Measurements from ENCODE around the gene BICRA. TPM values are rescaled to one million over a fixed set of nuclear protein-coding genes. Genes with fewer than 3 reads are reported as not detected.
"Not testable (repeated sequence)": the region's sequence is repeated elsewhere in the genome, so short reads cannot be mapped to it uniquely, and the experiment has no call there.

The BICRA gene
- total and polyA plus RNA-seq, 8 donors = 13.8 to 18.8 (median 15.5) TPM

DNA sequence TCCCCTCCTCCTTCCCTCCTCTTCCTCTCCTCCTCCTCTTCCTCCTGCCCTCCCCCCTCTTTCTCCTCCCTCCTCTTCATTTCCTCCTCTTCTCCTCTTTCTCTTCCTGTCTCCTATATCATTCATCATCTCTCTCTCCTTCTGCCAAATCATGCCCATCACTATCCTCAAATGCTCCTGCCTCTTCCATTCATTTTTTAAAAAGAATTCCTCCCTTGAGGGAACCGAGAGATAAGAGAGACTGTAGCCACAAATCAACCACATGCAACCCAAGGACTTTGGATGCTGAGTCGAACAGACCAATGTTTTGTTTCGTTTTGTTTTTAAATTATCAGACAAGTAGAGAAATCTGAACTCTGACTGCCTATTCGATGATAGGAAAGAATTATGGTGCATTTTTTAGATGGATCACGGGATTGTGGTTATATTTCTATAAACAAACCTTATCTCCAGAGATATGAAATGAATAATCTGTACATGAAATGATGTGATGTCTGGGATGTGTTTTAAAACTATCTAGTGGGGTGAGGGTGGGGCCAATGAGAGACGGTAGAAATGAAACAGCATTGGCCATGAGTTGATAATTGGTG lies 26.5 kb upstream of the BICRA start:
- H3K4me1 ChIP-seq = no peaks in the 10 kb centered on the region
- H3K4me3 ChIP-seq = no peak overlapping the region
- intact Hi-C loops (cut with DNase I) = no loop called here
- TF ChIP-seq, protein P1, sequence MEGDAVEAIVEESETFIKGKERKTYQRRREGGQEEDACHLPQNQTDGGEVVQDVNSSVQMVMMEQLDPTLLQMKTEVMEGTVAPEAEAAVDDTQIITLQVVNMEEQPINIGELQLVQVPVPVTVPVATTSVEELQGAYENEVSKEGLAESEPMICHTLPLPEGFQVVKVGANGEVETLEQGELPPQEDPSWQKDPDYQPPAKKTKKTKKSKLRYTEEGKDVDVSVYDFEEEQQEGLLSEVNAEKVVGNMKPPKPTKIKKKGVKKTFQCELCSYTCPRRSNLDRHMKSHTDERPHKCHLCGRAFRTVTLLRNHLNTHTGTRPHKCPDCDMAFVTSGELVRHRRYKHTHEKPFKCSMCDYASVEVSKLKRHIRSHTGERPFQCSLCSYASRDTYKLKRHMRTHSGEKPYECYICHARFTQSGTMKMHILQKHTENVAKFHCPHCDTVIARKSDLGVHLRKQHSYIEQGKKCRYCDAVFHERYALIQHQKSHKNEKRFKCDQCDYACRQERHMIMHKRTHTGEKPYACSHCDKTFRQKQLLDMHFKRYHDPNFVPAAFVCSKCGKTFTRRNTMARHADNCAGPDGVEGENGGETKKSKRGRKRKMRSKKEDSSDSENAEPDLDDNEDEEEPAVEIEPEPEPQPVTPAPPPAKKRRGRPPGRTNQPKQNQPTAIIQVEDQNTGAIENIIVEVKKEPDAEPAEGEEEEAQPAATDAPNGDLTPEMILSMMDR (IDR thresholded peaks at IDR 0.05) = no peak
- peak; percentile 20 for ATAC-seq
- H3K27me3 ChIP-seq = no peaks in the 10 kb centered on the region
- H3K9me3 ChIP-seq = peaks cover 0 to 11% of the 10 kb centered on the region in 2 donors
- no peak overlapping the region for H3K27ac ChIP-seq
- H3K36me3 ChIP-seq = no peaks in the 10 kb centered on the region
- DNase-seq = no peak

- peaks cover 0 to 11% of the 10 kb centered on the region in 2 donors for H3K9me3 ChIP-seq
- intact Hi-C loops (cut with DNase I); H3K27me3 ChIP-seq; H3K36me3 ChIP-seq; H3K4me3 ChIP-seq; ATAC-seq; DNase-seq; H3K27ac ChIP-seq; H3K4me1 ChIP-seq: not testable (repeated sequence)
Measured at GRCh38 chr19:47583161-47583560, 25.8 kb upstream of the BICRA start.

DNA sequence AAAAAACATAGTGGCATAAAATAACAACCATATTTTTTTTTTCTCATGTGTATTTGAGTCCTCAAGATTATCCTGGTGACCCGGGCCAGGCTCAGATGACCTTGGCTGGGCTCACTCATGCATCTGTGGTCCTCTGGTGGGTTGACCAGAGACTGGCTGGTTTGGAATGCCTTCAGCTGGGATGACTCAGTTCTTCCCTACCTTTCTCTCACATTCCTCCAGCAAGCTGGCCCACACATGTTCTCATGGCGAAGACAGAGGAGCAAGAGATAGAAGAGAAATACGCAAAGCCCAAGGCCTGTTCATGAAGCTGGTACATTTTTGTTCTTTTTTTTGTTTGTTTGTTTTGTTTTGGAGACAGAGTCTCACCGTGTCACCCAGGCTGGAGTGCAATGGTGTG lies 21.6 kb upstream of the BICRA start:
- Histone ChIP-seq H3K36me3 (no peaks in the 10 kb centered on the region), H3K9me3 (peaks cover 0 to 11% of the 10 kb centered on the region in 2 donors), H3K4me1 (no peaks in the 10 kb centered on the region), H3K4me3 (no peak overlapping the region), H3K27ac (no peak overlapping the region), H3K27me3 (no peaks in the 10 kb centered on the region)
- no peak for DNase-seq
- TF ChIP-seq, protein P1 (IDR thresholded peaks at IDR 0.05) = no peak
- ATAC-seq = no peak
- intact Hi-C loops (cut with DNase I) = no loop called here

DNA sequence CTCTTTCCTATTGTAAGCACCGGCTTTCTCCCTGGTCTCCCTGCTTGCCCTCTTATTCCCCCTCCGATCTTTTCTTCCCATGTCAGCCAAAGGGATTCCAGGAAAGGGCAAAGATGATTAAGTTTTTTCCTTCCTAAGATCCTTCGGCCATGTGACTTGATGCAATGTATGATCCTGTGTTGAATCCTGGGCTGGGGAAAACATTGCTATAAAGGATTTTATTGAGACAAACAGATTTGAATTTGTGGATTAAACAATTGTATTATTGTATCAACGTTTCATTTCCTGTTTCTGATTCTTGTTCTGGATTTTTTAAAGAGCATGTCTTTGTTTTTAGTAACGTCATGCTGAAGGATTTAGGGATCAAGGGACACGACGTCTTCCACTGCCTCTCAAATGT lies 19.1 kb upstream of the BICRA start:
- intact Hi-C loops (cut with DNase I) = no loop called here
- ATAC-seq (no peak), DNase-seq (no peak)
- Histone ChIP-seq H3K27me3 (no peaks in the 10 kb centered on the region), H3K27ac (no peak overlapping the region), H3K36me3 (no peaks in the 10 kb centered on the region), H3K9me3 (peaks cover 0 to 11% of the 10 kb centered on the region in 2 donors), H3K4me1 (no peaks in the 10 kb centered on the region), H3K4me3 (no peak overlapping the region)
- TF ChIP-seq, protein P1 (IDR thresholded peaks at IDR 0.05) = no peak

DNA sequence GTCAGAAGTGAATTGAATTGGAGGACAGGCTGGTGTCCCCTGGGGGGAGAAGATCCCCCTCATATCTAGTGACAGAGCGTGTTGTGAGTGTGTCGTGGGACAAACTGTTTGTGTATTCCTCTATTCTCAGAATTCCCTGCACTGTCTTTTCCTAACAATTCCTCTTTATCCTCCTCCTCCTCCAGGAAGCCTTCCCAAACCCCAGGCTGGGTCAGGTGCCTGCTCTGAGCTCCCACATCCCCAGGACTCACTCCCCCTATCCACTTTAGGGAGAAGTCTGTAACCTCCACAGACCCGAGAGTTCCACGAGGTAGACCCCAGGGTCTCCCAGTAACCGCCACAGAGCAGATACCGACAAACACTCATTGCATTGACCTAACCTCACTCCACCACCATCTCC lies 15.1 kb upstream of the BICRA start:
- Histone ChIP-seq H3K4me1 (peaks cover 0 to 23% of the 10 kb centered on the region in 2 donors), H3K27ac (no peak overlapping the region), H3K27me3 (no peaks in the 10 kb centered on the region), H3K9me3 (no peaks in the 10 kb centered on the region), H3K36me3 (no peaks in the 10 kb centered on the region), H3K4me3 (no peak overlapping the region)
- TF ChIP-seq, protein P1 (IDR thresholded peaks at IDR 0.05) = no peak
- DNase-seq (peak in 1 of 4 donors; percentile 1), ATAC-seq (no peak)
- intact Hi-C loops (cut with DNase I) = no loop called here

- Histone ChIP-seq H3K4me1 (peaks cover 10 to 36% of the 10 kb centered on the region in 2 donors), H3K4me3 (no peak overlapping the region), H3K27me3 (no peaks in the 10 kb centered on the region), H3K9me3 (no peaks in the 10 kb centered on the region), H3K27ac (peak overlapping the region in 1 of 2 donors; percentile 67), H3K36me3 (no peaks in the 10 kb centered on the region)
- ATAC-seq (no peak), DNase-seq (no peak)
- TF ChIP-seq, protein P1 (IDR thresholded peaks at IDR 0.05) = no peak
- intact Hi-C loops (cut with DNase I) = no loop called here
Measured at GRCh38 chr19:47595944-47596343, 13.0 kb upstream of the BICRA start.

Measured in left lung (tissue), 10 donors.